ENCODE measurements around the gene CDKL2.
"Not testable (repeated sequence)": the region's sequence is repeated elsewhere in the genome, so short reads cannot be mapped to it uniquely, and the experiment has no call there.

Gene CDKL2

DNA sequence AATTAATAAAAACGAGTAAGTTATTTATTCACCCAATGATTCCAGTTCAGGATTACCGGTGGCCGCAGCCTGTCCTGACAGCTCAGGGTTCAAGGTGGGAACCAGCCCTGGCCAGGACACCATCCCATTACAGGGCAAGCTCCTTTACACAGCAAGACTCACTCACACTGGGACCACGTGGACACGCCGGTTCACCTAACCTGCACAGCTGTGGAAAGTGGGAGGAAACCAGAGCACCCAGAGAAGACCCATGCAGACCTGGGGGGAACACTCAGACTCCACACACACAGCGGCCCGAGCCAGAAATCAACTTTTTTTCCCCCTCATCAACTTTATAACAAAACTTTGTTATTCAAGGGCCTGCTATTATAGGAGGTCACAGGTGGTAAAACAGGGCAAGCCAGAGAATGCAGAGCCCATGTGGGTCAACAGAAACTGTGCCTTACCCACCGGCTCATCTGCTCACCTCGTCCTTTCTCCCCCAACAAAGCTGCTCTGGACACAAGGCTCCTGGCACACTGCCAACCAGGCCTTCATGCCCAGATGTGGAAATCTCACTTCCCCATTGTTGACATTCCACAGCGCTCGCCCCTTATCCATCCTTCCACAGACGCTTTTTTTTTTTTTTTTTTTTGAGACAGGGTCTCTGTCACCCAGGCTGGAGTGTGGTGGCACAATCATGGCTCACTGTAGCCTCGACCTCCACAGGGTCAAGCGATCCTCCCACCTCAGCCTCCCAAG is 82.5 kb downstream of the CDKL2 start:
- DNase-seq = no peak

DNA sequence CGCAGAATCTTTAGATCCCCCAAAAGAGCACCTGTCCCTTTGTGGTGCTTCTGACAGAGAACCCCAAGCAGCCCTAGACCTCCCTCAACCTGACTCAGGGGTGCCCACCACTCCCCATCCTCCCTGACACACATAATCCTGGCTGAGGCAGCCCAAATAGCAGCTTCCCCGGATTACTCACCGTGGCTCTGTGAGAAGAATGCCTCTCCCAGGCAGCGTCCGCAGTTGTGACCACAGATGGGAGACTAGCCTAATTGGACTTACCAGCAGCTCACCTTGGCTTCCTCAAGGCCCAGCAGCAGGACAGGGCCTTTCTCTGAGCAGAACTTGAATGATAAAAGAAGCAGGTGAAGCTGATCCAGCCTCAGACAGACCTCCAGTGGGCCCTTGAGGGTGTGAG is 84.8 kb downstream of the CDKL2 start:
- DNase-seq = no peak

DNA sequence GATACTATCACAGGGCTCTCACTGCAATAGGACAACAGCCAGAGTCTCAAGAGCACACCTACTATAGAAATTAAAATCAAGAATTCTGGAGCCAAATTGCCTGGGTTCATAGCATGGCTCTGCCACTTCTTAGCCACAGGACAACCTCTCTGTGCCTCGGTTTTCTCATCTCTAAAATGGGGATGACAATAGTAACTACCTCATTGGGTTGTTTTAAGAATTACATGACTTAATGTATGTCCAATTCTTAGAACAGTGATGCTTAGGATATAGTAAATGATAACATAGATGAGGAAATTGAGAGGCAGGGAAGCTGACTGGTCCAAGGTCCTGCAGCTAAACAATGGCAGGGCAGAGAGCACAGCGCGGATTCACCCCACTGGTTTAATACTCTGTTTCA is 85.5 kb downstream of the CDKL2 start:
- DNase-seq = no peak

DNA sequence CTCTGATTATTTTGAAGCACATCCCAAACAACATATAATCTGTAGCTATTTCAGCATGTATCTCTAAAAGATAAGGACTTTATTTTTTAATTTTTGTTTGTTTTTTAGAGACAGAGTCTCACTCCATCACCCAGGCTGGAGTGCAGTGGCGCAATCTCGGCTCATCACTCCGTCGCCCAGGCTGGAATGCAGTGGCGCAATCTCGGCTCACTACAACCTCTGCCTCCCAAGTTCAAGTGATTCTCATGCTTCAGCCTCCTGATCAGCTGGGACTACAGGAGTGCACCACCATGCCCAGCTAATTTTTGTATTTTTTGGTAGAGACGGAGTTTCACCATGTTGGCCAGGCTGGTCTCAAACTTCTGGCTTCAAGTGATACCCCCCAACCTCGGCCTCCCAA is 86.1 kb downstream of the CDKL2 start:
- not testable (repeated sequence) for DNase-seq

DNA sequence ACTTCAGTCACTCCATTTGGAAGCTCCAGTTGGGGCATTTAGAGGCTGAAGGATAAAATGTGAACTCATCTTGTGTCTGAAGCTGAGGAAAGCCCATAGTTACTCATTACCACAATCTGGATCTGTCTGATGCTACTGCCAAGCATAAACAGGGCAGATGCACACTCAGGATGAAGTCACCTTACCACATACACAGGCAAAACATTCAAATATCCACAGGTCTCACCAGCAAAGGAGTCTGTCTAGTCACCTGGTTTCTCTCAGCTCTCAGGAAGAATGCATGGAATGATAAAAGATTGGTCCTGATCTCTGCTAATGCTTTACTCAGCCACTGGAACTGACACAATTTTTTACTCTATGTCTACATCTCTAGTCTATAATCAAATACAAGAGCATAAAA is 87.5 kb downstream of the CDKL2 start:
- DNase-seq = no peak

DNA sequence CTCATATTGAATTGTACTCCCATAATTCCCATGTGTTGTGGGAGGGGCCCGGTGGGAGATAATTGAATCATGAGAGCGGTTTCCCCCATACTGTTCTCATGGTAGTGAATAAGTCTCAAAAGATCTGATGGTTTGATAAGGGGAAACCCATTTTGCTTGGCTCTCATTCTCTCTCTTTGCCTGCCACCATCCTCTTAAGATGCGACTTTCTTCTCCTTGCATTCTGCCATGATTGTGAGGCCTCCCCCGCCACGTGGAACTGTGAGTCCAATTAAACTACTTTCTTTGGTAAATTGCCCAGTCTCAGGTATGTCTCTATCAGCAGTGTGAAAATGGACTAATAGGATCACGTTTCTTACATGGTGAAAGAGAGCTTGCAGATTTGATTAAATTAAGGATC is 93.0 kb downstream of the CDKL2 start:
- not testable (repeated sequence) for DNase-seq

DNA sequence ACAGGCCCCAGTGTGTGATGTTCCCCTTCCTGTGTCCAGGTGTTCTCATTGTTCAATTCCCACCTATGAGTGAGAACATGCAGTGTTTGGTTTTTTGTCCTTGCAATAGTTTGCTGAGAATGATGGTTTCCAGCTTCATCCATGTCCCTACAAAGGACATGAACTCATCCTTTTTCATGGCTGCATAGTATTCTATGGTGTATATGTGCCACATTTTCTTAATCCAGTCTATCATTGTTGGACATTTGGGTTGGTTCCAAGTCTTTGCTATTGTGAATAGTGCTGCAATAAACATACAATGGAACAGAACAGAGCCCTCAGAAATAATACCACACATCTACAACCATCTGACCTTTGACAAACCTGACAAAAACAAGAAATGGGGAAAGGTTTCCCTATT is 96.4 kb downstream of the CDKL2 start:
- DNase-seq = not testable (repeated sequence)

DNA sequence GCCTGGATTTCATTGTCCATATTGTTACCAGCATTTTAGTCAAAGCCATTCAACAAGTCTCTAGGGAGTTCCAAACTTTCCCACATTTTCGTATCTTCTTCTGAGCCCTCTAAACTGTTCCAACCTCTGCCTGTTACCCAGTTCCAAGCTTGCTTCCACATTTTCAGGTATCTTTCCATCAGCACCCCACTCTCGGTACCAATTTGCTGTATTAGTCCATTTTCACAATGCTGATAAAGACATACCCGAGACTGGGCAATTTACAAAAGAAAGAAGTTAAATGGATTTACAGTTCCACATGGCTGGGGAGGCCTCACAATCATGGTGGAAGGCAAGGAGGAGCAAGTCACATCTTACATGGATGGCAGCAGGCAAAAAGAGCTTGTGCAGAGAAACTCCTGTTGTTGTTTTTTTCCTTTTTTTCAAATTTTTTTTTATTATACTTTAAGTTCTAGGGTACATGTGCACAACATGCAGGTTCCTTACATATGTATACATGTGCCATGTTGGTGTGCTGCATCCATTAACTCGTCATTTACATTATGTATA is 96.9 kb downstream of the CDKL2 start:
- not testable (repeated sequence) for DNase-seq

DNA sequence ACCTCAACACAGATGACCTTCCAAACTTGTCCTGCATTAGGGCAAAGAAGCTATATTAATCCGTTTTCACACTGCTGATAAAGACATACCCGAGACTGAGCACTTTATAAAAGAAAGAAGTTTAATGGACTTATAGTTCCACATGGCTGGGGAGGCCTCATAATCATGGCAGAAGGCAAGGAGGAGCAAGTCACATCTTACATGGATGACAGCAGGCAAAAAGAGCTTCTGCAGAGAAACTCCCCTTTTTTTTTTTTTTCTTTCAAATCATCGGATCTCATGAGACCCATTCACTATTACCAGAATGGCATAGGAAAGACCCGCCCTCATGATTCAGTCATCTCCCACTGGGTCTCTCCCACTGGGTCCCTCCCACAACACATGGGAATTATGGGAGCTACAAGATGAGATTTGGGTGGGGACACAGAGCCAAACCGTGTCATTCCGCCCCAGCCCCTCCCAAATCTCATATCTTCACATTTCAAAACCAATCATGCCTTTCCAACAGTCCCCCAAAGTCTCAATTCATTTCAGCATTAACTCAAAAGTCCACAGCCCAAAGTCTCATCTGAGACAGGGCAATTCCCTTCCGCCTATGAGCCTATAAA is 98.7 kb downstream of the CDKL2 start:
- DNase-seq = not testable (repeated sequence)

DNA sequence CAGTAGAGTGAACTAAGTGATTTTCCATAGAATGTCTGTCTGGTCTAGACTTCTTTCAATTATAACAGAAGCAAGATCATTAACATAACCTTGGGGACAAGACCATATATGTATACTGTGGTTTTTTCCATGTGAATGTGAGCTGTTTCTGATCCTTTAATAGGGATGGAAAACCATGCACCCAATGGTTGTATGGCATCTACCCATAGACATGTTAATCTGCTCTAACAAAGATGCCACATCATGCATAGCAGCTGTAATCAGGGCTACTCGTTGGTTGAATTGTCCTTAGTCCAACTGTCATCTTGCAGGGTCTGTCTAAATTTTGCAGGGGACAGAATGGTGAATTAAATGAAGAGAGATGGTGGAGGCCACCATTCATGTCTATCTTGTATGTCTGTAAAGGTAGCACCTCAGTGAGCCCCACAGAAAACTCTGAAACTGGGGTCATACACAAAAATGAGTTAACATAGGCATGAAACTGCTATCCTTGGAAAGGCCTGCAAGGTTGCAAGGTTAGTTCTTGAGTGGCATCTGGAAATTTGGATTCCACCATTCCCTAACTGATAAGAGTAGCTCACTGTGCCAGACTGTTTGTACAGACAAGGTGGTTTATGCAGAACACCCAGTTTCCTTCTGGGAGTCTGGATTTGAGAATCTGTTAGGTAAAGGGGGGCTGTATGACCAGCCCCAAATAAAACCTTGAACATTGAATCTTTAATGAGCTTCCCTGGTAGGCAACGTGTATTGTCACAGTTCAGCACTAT is 99.6 kb downstream of the CDKL2 start:
- DNase-seq = no peak
